GM19025 (cell line): ENCODE data around the gene AP2A1.
A peak's percentile ranks its signal among the peaks of the same experiment; 100 is the strongest.

Experiments used
- ATAC-seq: cut with Tn5 transposase; IDR thresholded peaks from one replicate; pipeline ENCODE4 v1.9.1; 2021; ENCODE audit warnings: mild to moderate bottlenecking, low read depth, moderate library complexity; ENCODE audit not compliant: unreplicated experiment

Gene AP2A1

GRCh38 chr19:49833599-49833998, 66.8 kb downstream of the AP2A1 start:
- no peak for ATAC-seq

GRCh38 chr19:49835562-49835961, 68.8 kb downstream of the AP2A1 start:
- no peak for ATAC-seq

- no peak for ATAC-seq
Measured at GRCh38 chr19:49836176-49837008, 69.6 kb downstream of the AP2A1 start.

DNA sequence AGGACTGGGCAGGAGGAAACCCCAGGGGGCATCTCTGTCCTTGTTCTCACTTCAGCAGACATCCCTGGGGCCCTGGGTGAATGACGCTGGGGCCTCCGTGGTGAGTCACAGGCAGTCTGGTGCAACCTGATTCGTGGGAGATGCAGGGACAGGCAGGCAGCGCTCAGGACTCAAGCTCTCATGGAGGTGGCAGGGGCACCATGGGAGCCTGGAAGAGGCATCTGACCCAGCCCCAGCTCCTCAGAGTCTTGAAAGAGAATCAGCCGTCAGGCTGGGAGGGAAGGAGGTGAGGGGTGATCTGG, 70.2 kb downstream of the AP2A1 start:
- ATAC-seq: no peak

- ATAC-seq: no peak
Measured at GRCh38 chr19:49837425-49837824, 70.6 kb downstream of the AP2A1 start.

DNA sequence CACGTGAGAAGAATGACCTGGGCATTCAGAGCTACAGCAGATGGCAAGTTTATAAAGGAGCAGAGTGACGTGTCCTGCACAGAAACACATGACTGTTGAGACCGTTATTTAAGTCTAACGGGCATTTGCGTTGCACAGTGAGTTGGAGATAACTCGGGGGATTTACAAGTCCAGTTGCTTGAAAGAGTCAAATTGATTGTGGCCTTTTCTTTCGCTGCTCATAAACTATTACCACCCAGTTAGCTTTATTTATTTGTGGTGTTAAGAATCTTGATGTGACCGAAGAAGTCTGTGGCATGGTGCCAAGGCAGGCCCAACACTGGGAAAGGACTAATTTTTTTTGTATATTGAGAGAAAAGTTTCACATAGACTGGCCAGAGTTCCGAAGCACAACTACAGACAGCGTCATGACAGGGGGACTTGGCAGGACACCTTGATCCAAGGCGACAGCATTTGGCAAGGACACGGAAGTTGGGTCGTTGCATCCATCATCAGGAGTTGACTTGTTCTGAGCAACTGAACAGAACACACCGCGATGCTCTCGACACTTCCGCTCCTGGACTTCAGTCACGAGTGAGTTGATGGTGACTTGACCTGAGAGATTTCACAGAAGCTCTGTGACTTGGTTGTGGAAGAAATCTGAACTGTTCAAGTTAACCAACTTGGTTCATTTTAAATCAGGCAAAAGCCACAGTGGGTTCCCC, 72.2 kb downstream of the AP2A1 start:
- no peak for ATAC-seq

DNA sequence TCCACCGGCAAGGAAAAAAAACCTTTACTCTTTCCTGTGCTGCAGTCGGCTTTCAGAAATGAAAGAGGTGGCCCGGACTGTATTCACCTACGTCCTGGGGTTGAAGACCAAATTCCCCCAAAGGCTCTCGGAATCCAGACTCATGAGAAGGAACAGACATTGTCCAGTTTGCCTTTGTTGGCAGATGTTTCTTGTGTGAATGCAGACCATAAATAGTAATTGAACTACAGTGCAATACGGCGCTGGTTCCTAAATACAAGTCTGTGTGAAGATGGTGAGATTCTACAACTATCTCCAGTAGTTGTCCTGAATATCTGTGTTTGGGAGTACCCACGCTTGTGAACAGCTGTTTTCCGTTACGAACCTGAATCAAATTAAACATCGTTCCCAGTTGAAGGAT, 72.9 kb downstream of the AP2A1 start:
- ATAC-seq: no peak

GRCh38 chr19:49840321-49840720, 73.5 kb downstream of the AP2A1 start:
- no peak for ATAC-seq

- ATAC-seq: no peak
Measured at GRCh38 chr19:49840736-49841249, 74.0 kb downstream of the AP2A1 start.

DNA sequence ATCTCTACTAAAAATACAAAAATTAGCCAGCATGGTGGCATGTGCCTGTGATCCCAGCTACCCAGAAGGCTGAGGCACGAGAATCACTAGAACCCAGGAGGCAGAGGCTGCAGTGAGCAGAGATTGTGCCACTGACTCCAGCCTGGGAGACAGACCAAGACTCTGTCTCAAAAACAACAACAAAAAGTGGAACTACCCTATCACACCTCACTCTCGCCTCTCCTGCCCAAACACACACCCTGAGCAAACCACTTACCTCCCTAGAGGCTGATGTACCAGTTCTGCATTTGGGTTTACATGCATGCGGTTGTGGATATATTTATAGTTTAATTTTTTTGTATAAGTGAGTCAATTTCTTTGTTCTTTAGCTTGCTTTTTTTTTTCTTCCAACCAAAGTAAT, 76.5 kb downstream of the AP2A1 start:
- no peak for ATAC-seq

DNA sequence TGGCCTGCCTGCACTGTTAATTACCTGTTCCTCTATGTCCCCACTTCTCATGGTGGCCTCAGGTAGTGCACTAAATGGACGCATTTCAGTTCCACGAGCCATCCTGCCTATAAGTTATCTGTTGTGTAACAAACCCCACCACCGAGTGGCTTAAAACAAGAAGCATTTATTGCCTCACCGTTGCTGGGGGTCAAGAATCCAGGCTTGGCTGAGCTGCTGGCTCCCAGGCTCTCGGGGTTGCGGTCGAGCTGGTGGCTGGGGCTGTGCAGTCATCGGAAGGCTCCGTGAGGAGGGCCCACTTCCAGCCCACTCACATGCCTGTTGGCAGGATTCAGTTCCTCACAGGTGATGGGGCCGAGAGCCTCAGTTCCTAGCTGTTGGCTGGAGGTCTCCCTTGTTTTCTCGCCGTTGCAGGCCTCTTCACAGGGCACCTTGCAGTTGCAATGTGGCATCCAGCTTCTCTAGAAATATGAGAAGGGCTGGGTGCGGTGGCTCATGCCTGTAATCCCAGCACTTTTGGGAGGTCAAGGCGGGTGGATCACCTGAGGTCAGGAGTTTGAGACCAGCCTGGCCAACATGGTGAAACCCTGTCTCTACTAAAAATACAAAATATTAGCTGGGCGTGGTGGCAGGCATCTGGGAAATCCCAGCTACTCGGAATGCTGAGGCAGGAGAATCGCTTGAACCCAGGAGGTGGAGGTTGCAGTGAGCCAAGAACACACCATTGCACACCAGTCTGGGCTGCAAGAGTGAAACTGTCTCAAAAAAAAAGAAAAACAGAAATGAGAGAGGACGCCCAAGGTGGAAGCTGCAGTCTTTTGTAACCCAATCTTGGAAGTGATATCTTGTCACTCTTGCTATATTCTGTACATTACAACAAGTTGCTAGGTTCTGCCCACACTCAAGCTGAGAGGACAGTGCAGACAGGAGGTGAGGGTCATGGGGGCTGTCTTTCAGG, 77.6 kb downstream of the AP2A1 start:
- ATAC-seq: no peak

- no peak for ATAC-seq
Measured at GRCh38 chr19:49845414-49845813, 78.6 kb downstream of the AP2A1 start.

DNA sequence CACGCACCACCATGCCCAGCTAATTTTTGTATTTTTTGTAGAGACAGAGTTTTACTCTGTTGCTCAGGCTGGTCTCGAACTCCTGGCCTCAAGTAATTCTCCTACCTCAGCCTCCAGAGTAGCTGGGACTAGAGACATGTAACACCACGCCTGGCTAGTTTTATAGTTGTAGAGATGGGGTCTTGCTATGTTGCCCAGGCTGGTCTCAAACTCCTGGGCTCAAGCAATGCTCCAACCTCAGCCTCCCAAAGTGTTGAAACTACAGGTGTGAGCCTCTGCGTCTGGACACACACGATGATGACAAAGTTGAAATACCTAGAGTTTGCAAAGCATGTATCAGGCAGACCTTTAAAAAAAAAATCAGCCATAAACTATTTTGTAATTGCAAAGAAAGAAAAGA, 79.6 kb downstream of the AP2A1 start:
- ATAC-seq: no peak

DNA sequence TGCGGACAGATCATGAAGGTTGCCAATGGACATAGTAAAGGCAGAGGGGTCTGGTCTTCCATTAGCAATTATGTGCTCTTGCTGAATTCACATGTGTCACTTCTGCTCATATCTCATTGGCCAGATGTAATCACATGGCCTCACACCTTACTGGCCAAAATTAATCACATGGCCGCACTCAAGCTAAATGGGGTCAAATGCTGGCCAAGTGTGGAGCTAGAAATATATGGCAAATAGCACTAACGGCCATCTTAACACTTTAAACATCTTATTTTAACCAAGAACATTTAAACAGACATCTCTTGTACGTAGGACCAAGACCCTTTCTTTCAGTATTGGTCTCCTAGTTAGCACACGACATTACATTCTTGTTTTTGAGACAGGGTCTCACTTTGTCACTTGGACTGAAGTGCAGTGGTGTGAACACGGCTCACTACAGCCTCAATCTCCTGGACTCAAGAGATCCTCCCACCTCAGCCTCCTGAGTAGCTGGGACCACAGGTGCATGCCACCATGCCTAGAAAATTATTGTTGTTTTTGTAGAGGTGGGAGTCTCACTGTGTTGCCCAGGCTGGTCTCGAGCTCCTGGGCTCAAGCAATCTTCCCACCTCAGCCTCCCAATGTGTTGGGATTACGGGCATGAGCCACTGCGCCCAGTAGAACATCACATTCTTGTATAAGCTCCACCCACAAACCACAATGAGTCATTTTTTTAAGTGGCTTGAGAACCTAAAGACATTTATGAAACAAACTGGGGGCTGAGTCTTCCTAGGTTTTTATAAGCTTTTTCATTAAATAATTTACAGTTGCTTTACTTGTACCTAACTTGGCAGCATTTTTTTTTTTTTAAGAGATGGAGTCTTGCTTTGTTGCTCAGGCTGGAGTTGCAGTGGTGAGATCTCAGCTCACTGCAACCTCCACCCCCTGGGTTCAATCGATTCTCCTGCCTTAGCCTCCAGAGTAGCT, 81.2 kb downstream of the AP2A1 start:
- ATAC-seq: no peak

GRCh38 chr19:49848938-49849337, 82.1 kb downstream of the AP2A1 start:
- ATAC-seq: no peak

DNA sequence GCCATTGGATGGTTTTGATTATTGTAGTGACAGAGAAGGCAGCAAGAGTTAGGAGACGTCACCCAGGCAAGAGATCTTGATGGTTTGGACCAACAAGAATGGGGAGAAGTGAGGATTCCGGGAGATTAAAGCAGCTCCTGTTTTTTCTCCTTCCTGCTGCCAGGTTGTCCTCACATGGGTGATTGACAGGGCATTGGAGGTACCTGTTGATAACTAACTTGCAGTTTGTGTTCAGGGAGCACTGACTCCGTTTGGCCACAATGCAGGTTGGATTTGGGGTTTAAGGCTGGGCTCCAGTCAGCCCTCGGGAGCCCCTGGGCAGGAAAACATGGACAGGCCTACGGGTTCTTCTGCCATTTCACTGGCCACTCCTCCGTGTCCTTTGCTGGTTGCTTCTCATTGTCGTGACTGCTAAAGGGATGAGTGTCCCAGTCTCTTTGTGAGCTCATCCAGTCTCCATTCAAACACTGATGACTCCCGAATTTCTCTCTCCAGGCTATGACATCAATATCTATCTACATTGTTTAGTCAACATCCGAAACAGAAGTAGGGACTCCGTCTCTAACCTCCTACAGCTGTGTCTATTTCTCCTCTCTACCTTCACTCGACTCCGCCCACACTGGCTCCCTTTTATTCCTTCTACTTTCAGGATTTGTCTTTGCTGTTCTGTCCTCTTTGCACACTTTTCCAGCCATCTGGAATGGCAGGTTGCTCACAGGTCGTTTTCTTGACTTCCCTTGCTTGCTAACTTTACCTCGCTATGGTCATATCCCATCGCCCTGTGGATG, 82.8 kb downstream of the AP2A1 start:
- ATAC-seq: no peak

GRCh38 chr19:49850221-49850486, 83.4 kb downstream of the AP2A1 start:
- ATAC-seq: no peak

- ATAC-seq: peak; percentile 69
Measured at GRCh38 chr19:49850487-49851342, 83.9 kb downstream of the AP2A1 start, which contains the start of gene PTOV1. PTOV1 (plus strand) TSS chr19:49851159.
